HT1080 (cell line): ENCODE results near the gene TRIM50. TPM values are rescaled to one million over a fixed set of nuclear protein-coding genes. Genes with fewer than 3 reads are reported as not detected.
A peak's percentile ranks its signal among the peaks of the same experiment; 100 is the strongest.
"Not testable (repeated sequence)": the region's sequence is repeated elsewhere in the genome, so short reads cannot be mapped to it uniquely, and the experiment has no call there.

ENCODE experiments used
- DNase-seq: peaks from one replicate; pipeline ENCODE4 v3.0.0-alpha.2; 2015; ENCODE audit warnings: low read depth
- total RNA-seq: library from RNA; depleted of rRNA; stranded (reverse); fragments of >200 nt; shearing (Covaris generic); gene quantifications from 2 replicates; pipeline ENCODE4 v1.2.3, GENCODE V29; 2014

Gene TRIM50
- total RNA-seq, 1 experiment from 2014 or later: not detected

- no peak for DNase-seq
Observed at GRCh38 chr7:73314271-73314670, 13.6 kb downstream of the TRIM50 start.

GRCh38 chr7:73313521-73313906, 14.4 kb downstream of the TRIM50 start:
- no peak for DNase-seq

GRCh38 chr7:73312831-73313520, 14.9 kb downstream of the TRIM50 start:
- no peak for DNase-seq

- DNase-seq: peak; percentile 59
Observed at GRCh38 chr7:73311421-73311820, 16.5 kb downstream of the TRIM50 start.

GRCh38 chr7:73308665-73309214, 19.1 kb downstream of the TRIM50 start, which contains the start of gene NSUN5:
Gene NSUN5, minus strand, starts transcription at chr7:73308826. Its CDS starts 36 bp downstream, at chr7:73308790.
- peak; percentile 67 for DNase-seq

DNA sequence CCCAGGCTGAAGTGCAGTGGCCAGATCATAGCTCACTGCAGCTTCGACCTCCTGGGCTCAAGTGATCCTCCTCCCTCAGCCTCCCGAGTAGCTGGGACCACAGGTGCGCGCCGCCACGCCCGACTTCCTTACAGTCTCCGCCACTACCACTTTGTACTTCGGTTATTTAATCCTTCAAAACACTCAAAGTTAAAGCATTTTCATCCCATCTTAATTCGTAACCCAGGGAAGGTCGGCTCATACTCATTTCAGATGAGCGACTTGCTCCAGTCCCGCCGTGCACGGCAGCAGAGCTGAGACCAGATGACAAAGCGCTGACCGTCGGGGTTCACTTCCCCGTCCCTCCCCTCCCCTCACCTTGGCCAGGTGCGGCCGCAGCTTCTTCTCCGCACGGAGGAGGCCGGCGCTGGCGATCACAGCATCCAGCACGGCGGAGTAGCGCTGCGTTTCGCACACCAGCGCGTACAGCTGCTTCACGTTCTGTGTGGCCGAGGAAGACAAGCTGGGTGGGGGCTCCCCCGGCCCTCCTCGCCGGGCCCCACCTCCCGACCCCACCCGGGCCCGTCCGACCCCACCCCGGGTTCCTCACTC, 19.7 kb downstream of the TRIM50 start:
- DNase-seq: no peak

DNA sequence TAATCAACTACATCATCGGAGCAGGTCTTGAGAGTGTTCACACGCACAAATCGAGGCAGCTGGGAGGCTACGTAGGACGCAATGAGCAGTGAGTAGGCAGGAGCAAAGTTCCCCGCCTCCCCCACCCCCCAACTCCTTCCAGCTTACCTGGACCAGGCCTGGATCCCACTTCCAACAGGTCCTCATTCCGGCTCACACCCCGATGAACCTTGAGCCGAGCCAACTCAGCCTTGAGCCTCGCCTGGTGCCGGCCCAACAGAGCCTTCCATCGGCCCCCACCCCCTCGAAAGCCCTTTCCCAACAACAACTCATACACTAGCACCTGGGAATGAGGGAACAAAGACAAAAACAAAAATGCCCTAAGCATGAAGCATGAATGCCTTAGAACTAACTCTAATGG, 20.4 kb downstream of the TRIM50 start:
- DNase-seq: no peak

DNA sequence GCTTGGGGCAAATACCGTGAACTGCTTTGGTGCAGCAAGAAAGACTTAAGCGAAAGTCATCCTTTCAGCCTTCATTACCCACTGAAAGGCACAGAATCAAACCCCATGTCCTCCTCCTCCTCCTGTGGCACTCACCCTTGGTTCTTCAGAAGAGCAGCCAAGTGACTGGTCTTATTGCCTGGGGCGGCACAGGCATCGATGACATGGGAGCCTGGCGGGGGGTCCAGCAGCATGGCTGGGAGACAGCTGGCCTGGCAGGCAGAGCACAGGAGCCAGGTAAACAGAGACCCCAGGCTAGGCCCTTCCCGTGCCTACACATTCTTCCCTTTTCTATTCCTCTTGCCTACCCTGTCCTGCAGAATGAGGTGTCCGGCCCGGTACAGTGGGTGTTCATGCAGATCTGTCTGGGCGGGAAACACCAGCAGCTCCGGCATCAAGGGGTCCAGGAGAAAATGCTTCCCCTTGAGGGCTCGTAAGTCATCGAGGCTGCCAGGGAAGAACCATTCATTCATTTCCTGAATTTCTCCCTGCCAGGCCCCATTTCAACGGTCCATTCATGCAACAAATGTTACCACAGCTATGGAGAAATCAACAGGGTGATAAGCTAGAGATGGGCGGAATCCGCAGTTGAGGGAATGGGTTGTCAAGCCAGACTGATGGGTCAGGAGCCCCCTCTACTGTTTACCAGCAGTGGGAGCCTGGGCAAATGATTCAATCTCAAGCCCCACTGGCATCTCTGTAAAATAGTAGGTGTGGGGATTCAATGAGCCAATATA, 23.1 kb downstream of the TRIM50 start:
- DNase-seq: not testable (repeated sequence)

GRCh38 chr7:73304071-73304470, 23.8 kb downstream of the TRIM50 start:
- no peak for DNase-seq

GRCh38 chr7:73303546-73303945, 24.3 kb downstream of the TRIM50 start:
- DNase-seq: no peak

- DNase-seq: not testable (repeated sequence)
Observed at GRCh38 chr7:73302846-73303245, 25.0 kb downstream of the TRIM50 start.

- DNase-seq: not testable (repeated sequence)
Observed at GRCh38 chr7:73301108-73301507, 26.8 kb downstream of the TRIM50 start.

DNA sequence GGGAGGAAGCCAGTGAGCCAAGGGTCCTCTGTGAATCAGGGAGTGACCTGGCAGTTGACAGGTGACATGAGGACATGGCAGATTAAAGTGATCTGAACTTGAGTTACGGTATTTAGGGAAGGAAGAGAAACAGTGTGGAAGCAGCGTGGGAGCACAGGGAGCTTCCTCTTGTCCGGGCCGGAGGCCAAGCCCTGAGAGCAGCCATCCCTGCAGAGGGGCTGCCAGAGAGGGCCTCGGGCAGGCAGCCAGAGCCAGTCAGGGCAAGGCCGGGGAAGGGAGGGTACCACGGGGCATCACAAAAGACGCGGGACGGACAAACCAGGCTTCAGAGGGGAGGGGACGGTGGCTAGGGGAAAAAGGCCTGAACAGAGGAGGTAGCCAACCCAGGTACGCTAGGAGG, 28.1 kb downstream of the TRIM50 start:
- not testable (repeated sequence) for DNase-seq

DNA sequence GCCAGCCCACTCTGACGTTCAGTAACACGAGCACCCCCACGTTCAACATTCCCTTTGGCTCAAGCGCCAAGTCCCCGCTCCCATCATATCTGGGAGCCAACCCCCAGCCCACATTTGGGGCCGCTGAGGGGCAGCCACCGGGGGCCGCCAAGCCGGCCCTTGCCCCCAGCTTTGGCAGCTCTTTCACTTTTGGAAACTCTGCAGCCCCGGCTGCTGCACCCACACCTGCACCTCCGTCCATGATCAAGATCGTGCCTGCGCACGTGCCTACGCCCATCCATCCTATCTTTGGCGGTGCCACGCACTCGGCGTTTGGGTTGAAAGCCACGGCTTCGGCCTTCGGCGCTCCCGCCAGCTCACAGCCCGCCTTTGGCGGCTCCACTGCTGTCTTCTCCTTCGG, 30.2 kb downstream of the TRIM50 start:
- not testable (repeated sequence) for DNase-seq

DNA sequence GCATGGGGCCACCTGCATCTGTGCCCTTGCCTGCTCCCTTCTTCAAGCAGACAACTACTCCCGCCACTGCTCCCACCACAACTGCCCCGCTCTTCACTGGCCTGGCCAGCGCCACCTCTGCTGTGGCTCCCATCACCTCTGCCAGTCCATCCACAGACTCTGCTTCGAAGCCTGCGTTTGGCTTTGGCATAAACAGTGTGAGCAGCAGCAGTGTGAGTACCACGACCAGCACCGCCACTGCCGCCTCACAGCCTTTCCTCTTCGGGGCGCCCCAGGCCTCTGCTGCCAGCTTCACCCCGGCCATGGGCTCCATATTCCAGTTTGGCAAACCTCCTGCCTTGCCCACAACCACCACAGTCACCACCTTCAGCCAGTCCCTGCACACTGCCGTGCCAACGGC, 30.6 kb downstream of the TRIM50 start:
- not testable (repeated sequence) for DNase-seq

DNA sequence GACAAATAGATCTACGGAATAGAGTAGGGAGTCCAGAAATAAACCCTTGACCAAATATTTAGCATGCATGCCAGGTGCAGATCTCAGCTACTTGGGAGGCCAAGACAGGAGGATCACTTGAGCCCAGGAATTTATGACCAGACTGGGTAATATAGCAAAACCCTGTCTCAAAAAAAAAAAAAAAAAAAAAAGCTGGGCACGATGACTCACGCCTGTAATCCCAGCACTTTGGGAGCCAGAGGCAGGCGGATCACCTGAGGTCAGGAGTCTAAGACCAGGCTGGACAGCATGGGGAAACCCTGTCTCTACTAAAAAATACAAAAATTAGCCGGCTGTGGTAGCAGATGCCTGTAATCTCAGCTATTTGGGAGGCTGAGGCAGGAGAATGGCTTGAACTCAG, 50.7 kb downstream of the TRIM50 start:
- not testable (repeated sequence) for DNase-seq

- not testable (repeated sequence) for DNase-seq
Observed at GRCh38 chr7:73267813-73268212, 60.1 kb downstream of the TRIM50 start.

- not testable (repeated sequence) for DNase-seq
Observed at GRCh38 chr7:73266719-73267368, 61.0 kb downstream of the TRIM50 start.
